SK-N-SH (cell line): ENCODE measurements around the gene PLCB1. TPM values are rescaled to one million over a fixed set of nuclear protein-coding genes. Genes with fewer than 3 reads are reported as not detected.

Source experiments
- CTCF ChIA-PET: fragments of 300-600, 350-600 bp; formaldehyde crosslinking; extraction: SDS; loops from one replicate; lab custom pipeline; 2021; lab: Yijun Ruan, JAX
- POLR2A ChIA-PET: fragments of 350-600 bp; sonication (Branson Sonifier 250); formaldehyde crosslinking; extraction: SDS; loops from one replicate; lab custom pipeline; 2020; ENCODE audit warnings: antibody characterized with exemption, inconsistent platforms; lab: Yijun Ruan, JAX
- DNase-seq: peaks from one replicate; pipeline ENCODE4 v3.0.0; 2012
- H2AFZ ChIP-seq: fragments of 200-600 bp; sonication (generic); 2 replicates; pipeline ENCODE4 v1.8.1; 2016; ENCODE audit warnings: antibody characterized with exemption, mild to moderate bottlenecking, low read depth
- H3F3A ChIP-seq: fragments of 200-600 bp; sonication (generic); replicated peaks from 2 replicates; pipeline ENCODE3; 2016; ENCODE audit warnings: antibody characterized with exemption, mild to moderate bottlenecking; ENCODE audit not compliant: insufficient read depth
- H3K27ac ChIP-seq, 2 experiments: fragments of 200-500 bp in 1 of 2; fragments of 200-600 bp in 1 of 2; sonication (Bioruptor generic) in 1 of 2; sonication (generic), shearing (Covaris generic) in 1 of 2; 2 replicates each; pipeline versions ENCODE4 v1.5.1 to v1.6.1; 2014 to 2016; ENCODE audit warnings: low read depth in 2 of 2, inconsistent platforms in 1 of 2, low read length in 1 of 2, mild to moderate bottlenecking in 1 of 2, mixed read lengths in 1 of 2
- H3K27me3 ChIP-seq: fragments of 200-600 bp; sonication (generic), shearing (Covaris generic); 2 replicates; pipeline ENCODE4 v1.6.1; 2016; ENCODE audit warnings: mixed run types; ENCODE audit not compliant: insufficient read depth
- H3K36me3 ChIP-seq, 2 experiments: fragments of 200-500 bp in 1 of 2; fragments of 200-600 bp in 1 of 2; sonication (Bioruptor generic) in 1 of 2; sonication (generic) in 1 of 2; replicated peaks in 1 of 2; 2 replicates each; pipeline versions ENCODE3 to v1.5.1; 2014 to 2016; ENCODE audit warnings: low read length in 1 of 2, mild to moderate bottlenecking in 1 of 2; ENCODE audit not compliant: insufficient read depth in 2 of 2, control insufficient read depth in 1 of 2
- H3K4me1 ChIP-seq, 2 experiments: fragments of 200-500 bp in 1 of 2; fragments of 200-600 bp in 1 of 2; sonication (Bioruptor generic) in 1 of 2; sonication (generic), shearing (Covaris generic) in 1 of 2; 2 replicates each; pipeline versions ENCODE4 v1.5.1 to v1.6.1; 2014 to 2016; ENCODE audit warnings: low read depth in 1 of 2, low read length in 1 of 2, mixed run types in 1 of 2; ENCODE audit not compliant: insufficient read depth in 2 of 2, control insufficient read depth in 1 of 2
- H3K4me2 ChIP-seq: fragments of 200-600 bp; sonication (generic), shearing (Covaris generic); 2 replicates; pipeline ENCODE4 v1.6.1; 2017; ENCODE audit warnings: mixed run types
- H3K4me3 ChIP-seq, 2 experiments: fragments of 200-500 bp in 1 of 2; fragments of 200-600 bp in 1 of 2; sonication (Bioruptor generic) in 1 of 2; sonication (generic), shearing (Covaris generic) in 1 of 2; 2 replicates each; pipeline versions ENCODE4 v1.5.1 to v1.8.1; 2014 to 2016; ENCODE audit warnings: low read depth in 2 of 2, inconsistent platforms in 1 of 2, low read length in 1 of 2, mild to moderate bottlenecking in 1 of 2, mixed read lengths in 1 of 2, moderate library complexity in 1 of 2
- H3K79me2 ChIP-seq: fragments of 200-600 bp; sonication (generic); 2 replicates; pipeline ENCODE4 v1.8.1; 2017; ENCODE audit warnings: mild to moderate bottlenecking; ENCODE audit not compliant: insufficient read depth
- H3K9ac ChIP-seq: fragments of 200-600 bp; sonication (generic); 2 replicates; pipeline ENCODE4 v1.6.1; 2017; ENCODE audit warnings: mixed run types
- H3K9me2 ChIP-seq: fragments of 200-600 bp; sonication (generic); 2 replicates; pipeline ENCODE4 v1.6.1; 2017; ENCODE audit warnings: mixed run types
- H3K9me3 ChIP-seq: fragments of 200-600 bp; sonication (generic); 2 replicates; pipeline ENCODE4 v1.6.1; 2017; ENCODE audit warnings: mixed run types, mild to moderate bottlenecking, moderate library complexity
- H4K20me1 ChIP-seq: fragments of 200-600 bp; sonication (generic); 2 replicates; pipeline ENCODE4 v1.6.1; 2017; ENCODE audit warnings: mild to moderate bottlenecking, mixed run types; ENCODE audit not compliant: insufficient read depth
- GABPA ChIP-seq: IDR thresholded peaks from 2 replicates; pipeline ENCODE4 v1.4.0; 2012; ENCODE audit warnings: low read depth, mild to moderate bottlenecking
- JUND ChIP-seq: IDR thresholded peaks from 2 replicates; pipeline ENCODE4 v1.4.0; 2012
- MEF2A ChIP-seq: IDR thresholded peaks from 2 replicates; pipeline ENCODE4 v1.4.0; 2012; ENCODE audit warnings: low read depth, borderline replicate concordance
- NFIC ChIP-seq: IDR thresholded peaks from 2 replicates; pipeline ENCODE4 v1.4.0; 2012; ENCODE audit warnings: borderline replicate concordance
- NRF1 ChIP-seq: IDR thresholded peaks from 2 replicates; pipeline ENCODE4 v1.6.1; 2012; ENCODE audit warnings: low read depth, mild to moderate bottlenecking, low read length
- POLR2AphosphoS5 ChIP-seq: IDR thresholded peaks from 2 replicates; pipeline ENCODE4 v1.6.1; 2012; ENCODE audit warnings: low read depth, low read length
- RCOR1 ChIP-seq: fragments of 150-350 bp; IDR thresholded peaks from 2 replicates; pipeline ENCODE4 v1.6.1; 2017; ENCODE audit warnings: antibody characterized with exemption, low read length
- RFX5 ChIP-seq: IDR thresholded peaks from 2 replicates; pipeline ENCODE4 v1.6.1; 2012; ENCODE audit warnings: mild to moderate bottlenecking, improper control_type of control experiment, low read length
- SIN3A ChIP-seq: IDR thresholded peaks from 2 replicates; pipeline ENCODE4 v1.6.1; 2012; ENCODE audit warnings: low read depth, mild to moderate bottlenecking, low read length, moderate library complexity, borderline replicate concordance
- SMC3 ChIP-seq: IDR thresholded peaks from 2 replicates; pipeline ENCODE4 v1.6.1; 2012; ENCODE audit warnings: low read depth, low read length, improper control_type of control experiment
- TCF12 ChIP-seq: IDR thresholded peaks from 2 replicates; pipeline ENCODE4 v1.4.0; 2012
- USF1 ChIP-seq: IDR thresholded peaks from 2 replicates; pipeline ENCODE4 v1.4.0; 2012; ENCODE audit warnings: low read depth, borderline replicate concordance
- YY1 ChIP-seq: IDR thresholded peaks from 2 replicates; pipeline ENCODE4 v1.4.0; 2012; ENCODE audit warnings: low read depth, mild to moderate bottlenecking
- WGBS: methylation state at CpG from one replicate; pipeline ENCODE4 v1.1.6; 2017; ENCODE audit warnings: low lambda C conversion rate; 5-methylcytosine and 5-hydroxymethylcytosine counted together
- polyA plus RNA-seq, 3 experiments: library from polyadenylated mRNA; depleted of rRNA; stranded (reverse); fragments of >200 nt; gene quantifications; 2 replicates each; pipeline ENCODE4 v1.2.3, GENCODE V29; 2012
- TF ChIP-seq, protein P1 (sequence below): fragments of 150-350 bp; IDR thresholded peaks from 2 replicates; pipeline ENCODE4 v1.6.1; 2016; ENCODE audit warnings: mild to moderate bottlenecking, low read depth, low read length

PLCB1 gene
- polyA plus RNA-seq, 1 of the 3 experiments (the other 2 are of a cell fraction), result 10.5 TPM

GRCh38 chr20:8227293-8227692 is 95.2 kb downstream of the PLCB1 start:
- H3K9me2 ChIP-seq, result no peaks in the 10 kb centered on the region
- no peak overlapping the region for H3K9ac ChIP-seq
- H3K4me3 ChIP-seq, result no peak overlapping the region
- H3K79me2 ChIP-seq, result peaks cover 10% of the 10 kb centered on the region; the same call in 1 of the 2 replicates
- no peak overlapping the region for H3K4me2 ChIP-seq
- WGBS, result 88% methylated on average over 3 of the region's 3 CpGs
- POLR2A ChIA-PET, result no interaction called here
- CTCF ChIA-PET, result no interaction called here
- no peaks in the 10 kb centered on the region for H3K27me3 ChIP-seq
- no peak for TF ChIP-seq RFX5
- no peak for TF ChIP-seq POLR2AphosphoS5
- TF ChIP-seq USF1, result no peak
- no peak for TF ChIP-seq MEF2A
- TF ChIP-seq TCF12, result no peak
- TF ChIP-seq, protein P1, sequence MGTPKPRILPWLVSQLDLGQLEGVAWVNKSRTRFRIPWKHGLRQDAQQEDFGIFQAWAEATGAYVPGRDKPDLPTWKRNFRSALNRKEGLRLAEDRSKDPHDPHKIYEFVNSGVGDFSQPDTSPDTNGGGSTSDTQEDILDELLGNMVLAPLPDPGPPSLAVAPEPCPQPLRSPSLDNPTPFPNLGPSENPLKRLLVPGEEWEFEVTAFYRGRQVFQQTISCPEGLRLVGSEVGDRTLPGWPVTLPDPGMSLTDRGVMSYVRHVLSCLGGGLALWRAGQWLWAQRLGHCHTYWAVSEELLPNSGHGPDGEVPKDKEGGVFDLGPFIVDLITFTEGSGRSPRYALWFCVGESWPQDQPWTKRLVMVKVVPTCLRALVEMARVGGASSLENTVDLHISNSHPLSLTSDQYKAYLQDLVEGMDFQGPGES, result no peak
- TF ChIP-seq NRF1, result no peak
- TF ChIP-seq NFIC, result no peak
- TF ChIP-seq JUND, result no peak
- TF ChIP-seq SMC3, result no peak
- TF ChIP-seq GABPA, result no peak
- TF ChIP-seq SIN3A, result no peak
- no peak for TF ChIP-seq RCOR1
- no peak overlapping the region for H2AFZ ChIP-seq
- peaks cover 17% of the 10 kb centered on the region for H3F3A ChIP-seq
- no peak for DNase-seq
- peaks cover 0 to 8% of the 10 kb centered on the region in 2 experiments; a peak in 3 of 4 replicates for H3K4me1 ChIP-seq
- H3K9me3 ChIP-seq, result no peaks in the 10 kb centered on the region
- H3K27ac ChIP-seq, result no peak overlapping the region
- H3K36me3 ChIP-seq, result peaks cover 0 to 4% of the 10 kb centered on the region in 2 experiments
- H4K20me1 ChIP-seq, result no peaks in the 10 kb centered on the region

DNA sequence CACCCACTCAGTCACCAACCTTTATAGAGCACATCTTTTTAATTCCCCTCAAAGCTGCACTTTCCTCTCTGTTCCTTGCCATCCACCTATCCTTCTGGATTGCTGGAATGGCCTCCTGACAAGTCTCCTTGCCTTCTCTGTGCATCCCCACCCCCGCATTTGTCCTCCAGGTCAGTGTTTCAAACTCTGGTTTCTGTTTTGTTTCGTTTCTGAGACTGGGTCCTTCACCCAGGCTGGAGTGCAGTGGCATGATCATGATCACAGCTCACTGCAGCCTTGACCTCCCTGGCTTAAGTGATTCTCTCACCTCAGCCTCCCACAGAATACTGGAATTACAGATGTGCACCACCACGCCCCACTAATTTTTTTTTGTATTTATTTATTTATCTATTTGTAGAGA is 96.2 kb downstream of the PLCB1 start:
- Histone ChIP-seq H3K4me3 (no peak overlapping the region), H3F3A (peaks cover 7% of the 10 kb centered on the region), H4K20me1 (no peaks in the 10 kb centered on the region), H3K9me3 (no peaks in the 10 kb centered on the region), H3K9me2 (no peaks in the 10 kb centered on the region), H2AFZ (no peak overlapping the region), H3K27ac (no peak overlapping the region), H3K4me2 (no peak overlapping the region), H3K27me3 (no peaks in the 10 kb centered on the region), H3K36me3 (no peaks in the 10 kb centered on the region), H3K9ac (no peak overlapping the region), H3K79me2 (peaks cover 16% of the 10 kb centered on the region), H3K4me1 (peaks cover 0 to 1% of the 10 kb centered on the region in 2 experiments; a peak in 2 of 4 replicates)
- CTCF ChIA-PET, result interaction anchor here (1.0 kb wide), 1 partner anchor 493 kb away, joined by 3 read pairs; no protein-coding TSS in a partner anchor
- POLR2A ChIA-PET, result no interaction called here
- DNase-seq, result no peak
- 79% methylated on average over 3 of the region's 3 CpGs for WGBS
- TF ChIP-seq YY1, result no peak
- TF ChIP-seq, all 33 proteins: peak for 0
